ENCODE data around the gene STK11IP.

GRCh38 chr2:219664041-219664440, 66.4 kb downstream of the STK11IP start:
- TF ChIP-seq CTCF (IDR thresholded peaks at IDR 0.05; ENCODE audit: low read depth, low read length) = no peak
- TF ChIP-seq EZH2phosphoT487 (IDR thresholded peaks at IDR 0.05; ENCODE audit: low read depth) = no peak
